Midbrain (tissue), 1 donor: ENCODE results near the gene GAS6.
"Not testable (repeated sequence)": the region's sequence is repeated elsewhere in the genome, so short reads cannot be mapped to it uniquely, and the experiment has no call there.

Source experiments
- DNase-seq: peaks from one replicate; lab custom pipeline; 2025; lab: John Stamatoyannopoulos, UW

GAS6 gene

GRCh38 chr13:113791226-113791625 is 72.7 kb downstream of the GAS6 start:
- DNase-seq = no peak

GRCh38 chr13:113789931-113790330 is 73.9 kb downstream of the GAS6 start:
- not testable (repeated sequence) for DNase-seq

DNA sequence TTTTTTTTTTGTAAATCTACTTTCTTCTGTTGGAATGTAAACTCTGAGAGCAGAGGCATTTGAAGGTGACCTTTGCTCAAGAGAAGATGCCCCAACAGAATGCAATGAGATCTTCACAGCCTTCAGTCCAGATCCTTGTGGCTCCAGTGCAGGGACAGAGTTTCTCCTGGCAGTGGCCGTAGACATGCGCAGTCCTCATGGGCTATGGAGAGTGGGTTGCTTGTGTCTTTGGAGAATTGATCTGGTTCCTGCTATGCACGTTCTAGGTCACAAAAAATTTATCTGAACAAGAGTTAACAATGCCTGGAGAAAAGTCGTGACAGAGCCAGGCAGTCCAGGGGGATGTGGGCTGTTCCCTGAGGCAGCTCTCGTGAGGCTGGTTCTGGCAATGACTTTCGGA is 74.7 kb downstream of the GAS6 start:
- no peak for DNase-seq

DNA sequence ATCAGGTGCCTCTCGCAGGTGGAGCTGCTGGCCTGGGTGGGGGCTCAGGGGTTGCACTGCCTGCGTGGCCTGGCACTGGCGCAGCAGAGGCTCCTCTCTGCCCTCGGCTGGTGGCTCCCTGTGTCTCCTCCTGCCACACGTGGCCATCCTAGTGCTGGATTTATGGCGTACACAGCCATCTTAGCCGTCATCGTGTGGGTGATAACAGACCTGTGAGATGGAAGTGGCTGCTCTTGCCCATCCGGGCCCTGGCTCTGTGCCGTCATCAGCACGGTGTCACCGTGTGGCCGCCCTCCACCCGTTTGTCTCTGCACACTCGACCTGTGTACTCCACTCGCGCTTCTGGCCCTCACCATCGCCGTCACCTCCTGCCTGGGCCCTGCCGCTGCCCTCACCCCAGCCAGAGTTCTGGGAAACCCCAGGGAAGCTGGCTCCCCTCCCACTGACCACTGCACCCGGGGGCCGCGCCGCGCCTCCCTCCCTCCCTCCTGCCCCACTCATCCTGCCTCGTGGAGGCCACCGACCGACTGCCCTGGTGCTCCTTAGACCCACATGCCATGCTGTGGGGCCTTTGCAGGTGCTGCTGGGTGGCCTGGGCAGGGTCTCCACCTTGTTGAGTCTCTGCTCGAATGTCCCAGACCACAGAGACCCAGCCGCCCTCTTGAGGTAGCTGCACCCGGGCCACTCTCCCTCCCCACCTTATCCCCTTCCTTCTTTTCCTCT is 75.3 kb downstream of the GAS6 start:
- DNase-seq = no peak

GRCh38 chr13:113787694-113788093 is 76.2 kb downstream of the GAS6 start:
- DNase-seq = no peak

DNA sequence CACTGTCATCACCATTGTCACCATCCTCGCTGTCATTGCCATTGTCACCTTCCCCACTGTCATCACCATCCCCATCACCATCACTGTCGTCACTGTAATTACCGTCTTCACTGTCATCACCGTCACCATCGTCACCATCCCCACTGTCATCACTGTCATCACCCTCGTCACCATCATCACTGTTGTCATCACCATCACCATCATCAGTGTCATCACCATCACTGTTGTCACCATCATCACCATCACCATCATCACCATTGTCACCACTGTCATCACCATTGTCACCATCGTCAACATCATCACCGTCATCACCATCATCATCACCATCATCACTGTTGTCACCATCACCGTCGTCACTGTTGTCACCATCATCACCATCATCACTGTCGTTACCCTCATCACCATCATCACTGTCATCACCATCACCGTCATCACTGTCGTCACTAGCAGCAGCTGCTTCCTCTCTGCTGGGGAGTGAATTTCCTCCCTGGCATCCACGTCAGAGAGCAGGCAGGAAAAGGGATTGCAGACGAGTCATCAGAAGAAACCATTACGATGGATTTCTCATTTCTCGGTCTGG is 77.5 kb downstream of the GAS6 start:
- DNase-seq = no peak

GRCh38 chr13:113785051-113786010 is 78.5 kb downstream of the GAS6 start:
- no peak for DNase-seq

DNA sequence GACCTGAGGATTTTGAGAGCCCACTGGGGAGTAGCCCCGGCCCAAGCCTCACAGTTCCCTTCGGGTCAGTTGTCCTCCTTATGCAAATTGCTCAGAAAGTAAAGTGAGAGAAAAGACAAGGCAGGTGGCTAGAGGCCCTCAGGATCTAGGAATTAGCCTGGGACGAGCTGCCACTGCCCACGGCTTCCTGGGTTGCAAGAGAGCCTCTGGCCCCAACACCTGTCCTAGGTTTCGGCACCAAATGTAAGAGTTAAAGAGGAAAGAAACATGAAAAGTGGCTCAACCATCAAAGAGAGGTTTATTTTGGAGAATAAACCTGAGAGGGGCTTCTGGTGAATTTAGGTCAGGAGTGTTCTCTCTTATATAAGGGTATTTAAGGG is 79.2 kb downstream of the GAS6 start:
- DNase-seq = no peak

GRCh38 chr13:113783966-113784644 is 79.8 kb downstream of the GAS6 start:
- DNase-seq = no peak

DNA sequence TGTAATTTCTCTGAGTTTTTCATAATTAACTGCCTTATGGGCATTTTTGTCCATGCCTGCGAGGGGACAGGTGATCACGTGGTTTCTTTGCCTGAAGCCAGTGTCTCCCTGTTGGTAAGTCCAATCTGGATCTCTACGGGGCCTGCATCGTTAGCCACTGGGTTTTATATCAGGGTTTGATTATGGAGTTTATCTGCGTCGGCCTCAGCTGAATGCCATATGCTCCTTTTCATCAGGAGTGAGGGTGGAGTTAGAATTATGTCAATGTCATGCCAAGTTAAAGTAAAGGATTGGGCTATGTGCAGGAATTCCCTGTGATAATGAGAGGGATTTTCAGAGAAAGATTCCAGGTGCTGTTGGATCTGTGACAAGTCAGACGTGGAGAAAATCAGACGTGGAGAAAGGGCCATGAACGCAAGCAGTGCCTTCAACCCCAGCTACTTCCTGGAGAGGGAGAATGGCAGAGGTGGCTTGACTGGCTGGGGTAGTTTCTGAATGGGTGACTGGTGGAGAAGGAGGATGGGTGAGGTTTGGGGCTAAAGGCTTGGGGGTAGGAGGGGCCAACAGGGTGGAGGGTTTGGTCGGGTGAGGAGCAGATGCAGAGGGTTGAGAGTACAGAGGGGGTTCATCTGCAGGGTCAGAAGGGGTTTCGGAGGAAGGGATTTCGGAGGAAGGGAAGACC is 80.5 kb downstream of the GAS6 start:
- DNase-seq = no peak

DNA sequence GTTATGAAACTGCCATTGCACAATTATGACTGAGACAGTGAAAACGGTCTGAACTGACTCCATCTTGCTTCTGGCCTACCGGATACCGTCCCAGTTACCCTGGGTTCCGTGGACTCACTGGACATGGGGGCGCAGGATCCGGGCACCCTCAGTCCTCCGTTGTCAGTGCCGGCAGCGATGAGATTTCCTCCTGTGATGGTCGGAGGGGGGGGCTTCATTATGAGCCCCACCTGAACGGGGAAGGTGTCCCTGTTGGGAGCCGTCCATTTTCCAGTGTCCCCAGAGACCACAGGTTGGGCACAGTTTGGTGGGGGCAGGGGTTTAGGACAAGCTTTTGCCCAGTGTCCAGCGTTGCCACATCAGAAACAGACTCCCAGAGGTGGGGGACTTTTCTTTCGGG is 81.4 kb downstream of the GAS6 start:
- no peak for DNase-seq

DNA sequence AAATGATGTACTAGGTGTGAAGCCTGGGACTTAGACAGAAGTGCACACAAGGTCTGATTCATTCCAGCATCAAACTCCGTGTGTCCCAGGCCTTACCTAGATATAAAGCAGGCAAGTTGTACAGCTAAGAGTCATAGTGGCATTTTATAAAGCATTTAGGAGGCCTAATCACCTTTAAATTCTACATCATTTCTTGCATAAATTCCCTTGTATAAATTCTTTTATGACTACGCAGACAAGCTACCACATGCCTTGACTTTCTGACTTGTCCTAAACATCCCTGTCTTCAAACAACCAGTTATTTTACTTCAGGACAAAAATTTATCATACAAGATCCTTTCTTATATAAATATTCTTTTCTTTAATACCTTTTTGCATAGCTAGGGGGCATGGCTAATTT is 82.3 kb downstream of the GAS6 start:
- DNase-seq = no peak

DNA sequence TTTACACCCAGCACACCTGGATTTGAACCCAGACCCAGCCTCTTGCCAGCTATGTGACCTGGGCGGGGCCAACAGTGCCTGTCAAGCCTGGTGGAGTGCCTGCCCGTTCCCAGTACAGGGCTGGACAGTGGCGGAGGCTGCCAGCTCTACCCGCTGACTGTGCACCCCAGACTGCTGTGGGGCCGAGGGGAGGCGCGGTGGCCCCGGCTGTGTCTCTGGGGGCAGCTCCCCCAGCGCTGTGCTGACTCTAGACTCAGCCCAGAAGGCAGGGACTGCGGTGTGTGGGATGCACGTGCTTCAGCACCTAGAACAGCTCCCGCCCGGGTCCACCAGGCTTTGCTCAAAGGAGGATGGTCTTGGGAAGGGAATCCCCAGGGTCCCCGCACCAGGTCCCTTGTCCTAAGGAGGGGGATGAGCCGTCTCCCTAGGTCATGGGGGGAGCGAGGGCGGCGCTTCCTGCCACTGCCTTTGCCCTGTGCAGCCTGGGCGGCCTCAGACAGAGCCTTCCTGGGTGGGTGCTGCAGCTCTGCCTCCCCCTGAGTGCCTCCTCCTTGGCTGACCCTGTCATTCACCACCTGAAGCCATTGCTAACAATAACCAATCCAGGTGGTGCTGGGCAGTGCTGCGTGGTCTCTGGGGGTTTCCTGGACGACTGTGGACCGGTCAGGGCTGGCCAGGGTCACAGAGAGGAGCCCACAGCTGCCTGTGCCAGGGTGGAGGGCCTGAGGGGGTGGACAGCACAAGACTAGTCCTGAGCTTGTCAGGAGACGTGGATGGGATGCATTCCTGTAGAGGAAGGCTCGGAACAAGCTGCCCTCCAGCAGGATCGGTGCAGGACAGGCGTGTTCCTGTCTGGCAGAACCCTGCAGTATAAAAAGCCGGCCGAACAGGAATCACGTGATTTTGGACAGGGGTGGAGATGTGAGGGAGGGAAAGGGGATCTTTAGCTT is 86.3 kb downstream of the GAS6 start:
- no peak for DNase-seq

- DNase-seq = no peak
These were observed 87.4 kb downstream of the GAS6 start for GRCh38 chr13:113776231-113777125.

DNA sequence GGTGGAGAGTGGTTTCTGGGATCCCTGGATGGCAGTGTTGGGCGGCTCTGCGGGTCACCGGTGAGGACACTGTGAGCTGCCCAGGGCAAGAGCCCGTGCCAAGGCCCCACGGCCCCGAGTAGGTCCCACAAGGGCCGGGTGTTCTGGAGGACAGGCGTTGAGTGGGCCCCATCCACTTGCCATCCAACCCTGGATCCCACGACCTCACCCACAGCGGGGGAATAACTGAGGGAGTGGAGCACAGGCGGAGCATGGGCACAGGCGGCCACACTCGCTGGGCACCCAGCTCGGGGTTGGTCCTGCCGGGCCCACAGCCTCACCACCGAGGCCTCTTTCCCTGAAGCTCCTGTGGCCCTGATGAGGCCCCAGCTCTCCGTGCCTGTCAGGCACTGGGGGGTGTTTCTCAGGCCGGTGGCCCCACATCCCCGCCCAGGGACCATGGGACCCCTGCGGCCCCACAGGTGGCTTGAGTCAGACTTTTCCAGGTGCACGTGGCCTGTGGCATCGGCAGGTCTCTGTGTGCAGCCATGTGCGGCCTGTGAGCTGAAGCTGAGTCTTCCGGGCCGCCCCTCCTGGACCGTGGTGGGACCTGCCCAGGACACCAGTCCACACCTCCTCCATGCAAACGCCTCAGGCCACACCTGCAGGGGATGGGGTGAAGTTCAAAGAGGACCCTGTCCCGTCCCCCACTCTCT is 88.3 kb downstream of the GAS6 start:
- DNase-seq = no peak

DNA sequence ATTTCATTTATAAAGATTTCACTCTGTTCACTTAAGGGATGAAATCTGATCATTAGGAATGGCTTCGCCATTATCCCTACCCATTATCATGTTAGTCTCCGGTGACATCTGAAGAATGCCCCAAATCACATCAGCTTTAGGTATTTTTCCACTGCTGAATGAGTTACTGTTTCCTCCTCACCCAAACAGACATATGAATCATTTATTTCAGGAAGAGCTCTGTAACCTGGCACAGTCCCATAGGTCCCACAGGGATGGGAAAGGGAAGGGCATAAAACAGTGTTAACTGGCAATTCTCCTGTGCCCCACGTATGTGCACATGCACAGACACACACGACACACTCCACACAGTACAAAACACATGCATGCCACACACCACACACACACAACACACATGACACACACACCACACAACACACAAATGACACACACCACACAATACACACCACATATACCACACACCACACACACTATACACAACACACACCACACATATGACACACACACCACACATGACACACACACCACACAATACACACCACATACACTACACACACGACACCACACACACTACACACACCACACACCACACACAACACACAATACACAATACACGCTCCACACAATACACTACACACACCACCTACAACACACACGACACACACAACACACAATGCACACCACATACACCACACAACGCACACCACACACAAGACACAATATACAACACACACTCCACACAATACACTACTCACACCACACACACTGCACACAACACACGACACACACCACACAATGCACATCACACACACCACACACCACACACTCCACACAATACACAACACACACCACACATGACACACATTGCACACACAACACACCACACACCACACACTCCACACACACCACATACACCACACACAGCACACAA is 89.4 kb downstream of the GAS6 start:
- DNase-seq = no peak

- no peak for DNase-seq
These were observed 92.1 kb downstream of the GAS6 start for GRCh38 chr13:113771709-113772331.
